PC-9 (cell line): ENCODE data around the gene PROB1. TPM values are rescaled to one million over a fixed set of nuclear protein-coding genes. Genes with fewer than 3 reads are reported as not detected.

Experiments used
- BruUV-seq: library from RNA; stranded (reverse); fragments of 400-500 nt; replicated peaks from 2 replicates; lab custom pipeline; 2021; lab: Mats Ljungman, UMichigan
- CTCF ChIA-PET: fragments of 300-600 bp; sonication (Branson Sonifier 250); formaldehyde crosslinking; loops from one replicate; lab custom pipeline; 2022; ENCODE audit warnings: antibody characterized with exemption; lab: Charles Lee
- POLR2A ChIA-PET: fragments of 300-600 bp; sonication (Branson Sonifier 250); formaldehyde crosslinking; loops from one replicate; lab custom pipeline; 2022; ENCODE audit warnings: antibody characterized with exemption; ENCODE audit not compliant: unreplicated experiment; lab: Charles Lee
- DNase-seq, 2 experiments: peaks; one replicate each; pipeline versions ENCODE4 v3.0.0 to v3.0.0-alpha.2; 2015 to 2022; ENCODE audit warnings: mixed read lengths in 1 of 2
- H2AFZ ChIP-seq: fragments of 200-600 bp; sonication (generic); 2 replicates; pipeline ENCODE4 v1.8.1; 2017; ENCODE audit warnings: antibody characterized with exemption
- H3F3A ChIP-seq: fragments of 200-600 bp; sonication (generic); 2 replicates; pipeline ENCODE4 v1.8.1; 2017; ENCODE audit warnings: antibody characterized with exemption, mild to moderate bottlenecking, low read depth; ENCODE audit not compliant: insufficient read depth
- H3K27ac ChIP-seq: fragments of 200-600 bp; sonication (generic); 2 replicates; pipeline ENCODE4 v1.6.1; 2016; ENCODE audit warnings: mixed run types
- H3K27me3 ChIP-seq: fragments of 200-600 bp; sonication (generic); 2 replicates; pipeline ENCODE4 v1.6.1; 2016; ENCODE audit warnings: low read depth, mixed run types; ENCODE audit not compliant: insufficient read depth
- H3K36me3 ChIP-seq: fragments of 200-600 bp; sonication (generic); 2 replicates; pipeline ENCODE4 v1.6.1; 2016; ENCODE audit warnings: low read depth, mixed run types
- H3K4me1 ChIP-seq: fragments of 200-600 bp; sonication (generic); replicated peaks from 2 replicates; pipeline ENCODE4 v1.6.1; 2016; ENCODE audit warnings: mixed run types; ENCODE audit not compliant: insufficient read depth
- H3K4me2 ChIP-seq: fragments of 200-600 bp; sonication (generic); 2 replicates; pipeline ENCODE4 v1.6.1; 2017; ENCODE audit warnings: mixed run types
- H3K4me3 ChIP-seq: fragments of 200-600 bp; sonication (generic); 2 replicates; pipeline ENCODE4 v1.6.1; 2016; ENCODE audit warnings: mixed run types
- H3K79me2 ChIP-seq: fragments of 200-600 bp; sonication (generic); 2 replicates; pipeline ENCODE4 v1.6.1; 2017; ENCODE audit warnings: low read depth, mixed run types
- H3K9me2 ChIP-seq: fragments of 200-600 bp; sonication (generic); 2 replicates; pipeline ENCODE4 v1.8.1; 2017; ENCODE audit warnings: mild to moderate bottlenecking; ENCODE audit not compliant: insufficient read depth
- H3K9me3 ChIP-seq: fragments of 200-600 bp; sonication (generic); 2 replicates; pipeline ENCODE4 v1.8.1; 2016; ENCODE audit warnings: low read depth; ENCODE audit not compliant: insufficient read depth
- H4K20me1 ChIP-seq: fragments of 200-600 bp; sonication (generic); 2 replicates; pipeline ENCODE4 v1.8.1; 2017; ENCODE audit not compliant: insufficient read depth
- CTCF ChIP-seq: fragments of 200-600 bp; sonication (generic); conservative IDR thresholded peaks from 2 replicates; pipeline ENCODE4 v1.6.1; 2017; ENCODE audit warnings: mixed run types, antibody characterized with exemption, mild to moderate bottlenecking, moderate library complexity
- EZH2 ChIP-seq: fragments of 200-600 bp; sonication (generic); IDR thresholded peaks from 2 replicates; pipeline ENCODE4 v1.8.0; 2017; ENCODE audit warnings: antibody characterized with exemption, low read depth
- intact Hi-C: fragments of 100-400 bp; cut with micrococcal nuclease; formaldehyde crosslinking; loops from one replicate; pipeline ENCODE4 v1.10.0; 2022; ENCODE audit not compliant: unreplicated experiment
- total RNA-seq: library from RNA; stranded (reverse); gene quantifications from 2 replicates; pipeline ENCODE4 v1.2.3, GENCODE V29; 2021

PROB1 gene
- total RNA-seq, 1 experiment from 2014 or later, result 2.9 TPM

- Histone ChIP-seq H3K79me2 (no peaks in the 10 kb centered on the region), H2AFZ (no peak overlapping the region), H3K9me3 (no peaks in the 10 kb centered on the region), H3F3A (peaks cover 26% of the 10 kb centered on the region; the same call in 1 of the 2 replicates), H3K27ac (no peak overlapping the region), H4K20me1 (no peaks in the 10 kb centered on the region), H3K9me2 (no peaks in the 10 kb centered on the region), H3K36me3 (no peaks in the 10 kb centered on the region), H3K4me1 (peaks cover 36% of the 10 kb centered on the region), H3K4me2 (peak overlapping the region; percentile 61), H3K27me3 (no peaks in the 10 kb centered on the region), H3K4me3 (peak overlapping the region; percentile 52; the same call in 1 of the 2 replicates)
- DNase-seq, result no peak
- POLR2A ChIA-PET, result no interaction called here
- TF ChIP-seq CTCF (no peak), EZH2 (no peak)
- TSS peak; percentile 32 for BruUV-seq
- CTCF ChIA-PET, result no interaction called here
- intact Hi-C loops, result loop anchor here (5.0 kb wide), 1 partner anchor 51 kb away; the partner anchor contains the start of gene PAIP2
Measured at GRCh38 chr5:139393497-139394122, 1.3 kb downstream of the PROB1 start.

GRCh38 chr5:139392678-139393496 is 2.0 kb downstream of the PROB1 start:
- H3K79me2 ChIP-seq, result no peaks in the 10 kb centered on the region
- BruUV-seq, result TSS peak; percentile 41
- H3K4me2 ChIP-seq, result peak overlapping the region; percentile 61
- H4K20me1 ChIP-seq, result no peaks in the 10 kb centered on the region
- H3K9me3 ChIP-seq, result no peaks in the 10 kb centered on the region
- TF ChIP-seq CTCF (peak; percentile 40; the same call in 1 of the 2 replicates), EZH2 (no peak)
- H3K9me2 ChIP-seq, result no peaks in the 10 kb centered on the region
- H3K4me1 ChIP-seq, result peaks cover 36% of the 10 kb centered on the region
- H3F3A ChIP-seq, result peaks cover 26% of the 10 kb centered on the region; the same call in 1 of the 2 replicates
- H3K4me3 ChIP-seq, result peak overlapping the region; percentile 52; the same call in 1 of the 2 replicates
- intact Hi-C loops, result loop anchor here (5.0 kb wide), 1 partner anchor 51 kb away; the partner anchor contains the start of gene PAIP2
- no peaks in the 10 kb centered on the region for H3K27me3 ChIP-seq
- peak in 1 of 2 experiments; percentile 52 for DNase-seq
- H3K36me3 ChIP-seq, result no peaks in the 10 kb centered on the region
- no peak overlapping the region for H3K27ac ChIP-seq
- ChIA-PET CTCF (no interaction called here), POLR2A (no interaction called here)
- peak overlapping the region; percentile 69 for H2AFZ ChIP-seq

- POLR2A ChIA-PET, result no interaction called here
- Histone ChIP-seq H3K9me2 (no peaks in the 10 kb centered on the region), H3K27ac (no peak overlapping the region), H3K27me3 (no peaks in the 10 kb centered on the region), H3K36me3 (no peaks in the 10 kb centered on the region), H2AFZ (no peak overlapping the region), H3K4me1 (peaks cover 36% of the 10 kb centered on the region), H4K20me1 (no peaks in the 10 kb centered on the region), H3K9me3 (no peaks in the 10 kb centered on the region), H3F3A (peaks cover 26% of the 10 kb centered on the region; the same call in 1 of the 2 replicates), H3K4me3 (no peak overlapping the region; the same call in 1 of the 2 replicates), H3K4me2 (no peak overlapping the region), H3K79me2 (no peaks in the 10 kb centered on the region)
- BruUV-seq, result no TSS peak
- TF ChIP-seq EZH2, result no peak
- no peak for TF ChIP-seq CTCF
- intact Hi-C loops, result loop anchor here (5.0 kb wide), 1 partner anchor 50 kb away; the partner anchor contains the start of gene PAIP2
- DNase-seq, result no peak
- CTCF ChIA-PET, result no interaction called here
Measured at GRCh38 chr5:139392324-139392677, 2.6 kb downstream of the PROB1 start.
